PC-3 (cell line): ENCODE measurements around the gene FAN1. TPM values are rescaled to one million over a fixed set of nuclear protein-coding genes. Genes with fewer than 3 reads are reported as not detected.

Source experiments
- ATAC-seq: fragments of 200-7000 bp; cut with Tn5 transposase; 2 replicates; pipeline ENCODE4 v1.9.1; 2020; ENCODE audit warnings: mild to moderate bottlenecking, moderate library complexity
- BruUV-seq: library from RNA; stranded (reverse); fragments of 400-500 nt; replicated peaks from 2 replicates; lab custom pipeline; 2021; lab: Mats Ljungman, UMichigan
- CTCF ChIA-PET: fragments of 300-600 bp; sonication (Branson Sonifier 250); formaldehyde crosslinking; loops from one replicate; lab custom pipeline; 2022; ENCODE audit warnings: antibody characterized with exemption; lab: Charles Lee
- POLR2A ChIA-PET: fragments of 300-600 bp; sonication (Branson Sonifier 250); formaldehyde crosslinking; loops from one replicate; lab custom pipeline; 2022; ENCODE audit warnings: antibody characterized with exemption; ENCODE audit not compliant: unreplicated experiment; lab: Charles Lee
- DNase-seq: peaks from one replicate; pipeline ENCODE4 v3.0.0-alpha.2; 2015
- H2AFZ ChIP-seq: fragments of 300-600 bp; sonication (generic); 2 replicates; pipeline ENCODE4 v1.6.0; 2016; ENCODE audit warnings: antibody characterized with exemption, low read length
- H3F3A ChIP-seq: fragments of 300-600 bp; sonication (generic); one replicate; pipeline ENCODE4 v1.6.0; 2017; ENCODE audit warnings: antibody characterized with exemption, low read length, control low read depth, mild to moderate bottlenecking; ENCODE audit not compliant: unreplicated experiment
- H3K27ac ChIP-seq: fragments of 300-600 bp; sonication (generic); 2 replicates; pipeline ENCODE4 v1.5.1; 2016; ENCODE audit warnings: mild to moderate bottlenecking, low read length
- H3K27me3 ChIP-seq: fragments of 300-600 bp; sonication (generic); 2 replicates; pipeline ENCODE4 v1.6.1; 2016; ENCODE audit warnings: low read length, mixed read lengths
- H3K36me3 ChIP-seq: fragments of 300-600 bp; sonication (generic); 2 replicates; pipeline ENCODE4 v1.6.1; 2016; ENCODE audit warnings: low read depth, mixed run types, low read length, mixed read lengths
- H3K4me1 ChIP-seq: fragments of 300-600 bp; sonication (generic); 2 replicates; pipeline ENCODE4 v1.5.1; 2016; ENCODE audit warnings: low read length; ENCODE audit not compliant: insufficient read depth
- H3K4me2 ChIP-seq: fragments of 300-600 bp; sonication (generic); 2 replicates; pipeline ENCODE4 v1.6.0; 2016; ENCODE audit warnings: low read length
- H3K4me3 ChIP-seq: fragments of 300-600 bp; sonication (generic); 2 replicates; pipeline ENCODE4 v1.5.1; 2016; ENCODE audit warnings: mild to moderate bottlenecking, low read length, mixed read lengths
- H3K79me2 ChIP-seq: fragments of 300-600 bp; sonication (generic); 2 replicates; pipeline ENCODE4 v1.6.1; 2017; ENCODE audit warnings: low read length, mixed read lengths
- H3K9ac ChIP-seq: fragments of 300-600 bp; sonication (generic); 2 replicates; pipeline ENCODE4 v1.6.0; 2016; ENCODE audit warnings: mild to moderate bottlenecking, low read length
- H3K9me2 ChIP-seq: fragments of 300-600 bp; sonication (generic); replicated peaks from 2 replicates; pipeline ENCODE4 v1.6.1; 2016; ENCODE audit warnings: mixed run types, low read length, mixed read lengths
- H3K9me3 ChIP-seq: fragments of 300-600 bp; sonication (generic); 2 replicates; pipeline ENCODE4 v1.6.1; 2016; ENCODE audit warnings: low read length, mixed read lengths
- H4K20me1 ChIP-seq: fragments of 300-600 bp; sonication (generic); 2 replicates; pipeline ENCODE4 v1.6.1; 2016; ENCODE audit warnings: low read length, mixed read lengths
- CTCF ChIP-seq: fragments of 300-600 bp; sonication (generic); conservative IDR thresholded peaks from 2 replicates; pipeline ENCODE4 v1.5.1; 2017; ENCODE audit warnings: antibody characterized with exemption, low read depth, mild to moderate bottlenecking, low read length
- EZH2 ChIP-seq: fragments of 300-600 bp; sonication (generic); IDR thresholded peaks from one replicate; pipeline ENCODE4 v1.6.1; 2017; ENCODE audit warnings: antibody characterized with exemption, mild to moderate bottlenecking, low read length; ENCODE audit not compliant: unreplicated experiment
- EZH2phosphoT487 ChIP-seq: fragments of 300-600 bp; sonication (generic); IDR thresholded peaks from 2 replicates; pipeline ENCODE4 v1.6.1; 2018; ENCODE audit warnings: mild to moderate bottlenecking, antibody characterized with exemption, low read length, borderline replicate concordance
- intact Hi-C: fragments of 100-400 bp; cut with micrococcal nuclease; formaldehyde crosslinking; loops from 2 replicates; pipeline ENCODE4 v1.9.0; 2023
- total RNA-seq: library from RNA; depleted of rRNA; stranded (reverse); fragments of >200 nt; gene quantifications from 2 replicates; pipeline ENCODE4 v1.2.3, GENCODE V29; 2014

Gene FAN1
- total RNA-seq, 1 experiment from 2014 or later = 16.4 TPM

GRCh38 chr15:30917013-30917412 lies 13.3 kb downstream of the FAN1 start:
- H3K9me2 ChIP-seq = no peaks in the 10 kb centered on the region
- peaks cover 2% of the 10 kb centered on the region; the same call in 1 of the 2 replicates for H3K4me1 ChIP-seq
- H3K9ac ChIP-seq = no peak overlapping the region
- CTCF ChIA-PET = no interaction called here
- no peak overlapping the region for H3K4me3 ChIP-seq
- H3K79me2 ChIP-seq = no peaks in the 10 kb centered on the region
- no TSS peak for BruUV-seq
- no peak for ATAC-seq
- H2AFZ ChIP-seq = no peak overlapping the region
- no peak for DNase-seq
- TF ChIP-seq EZH2 (no peak), CTCF (no peak), EZH2phosphoT487 (no peak)
- H3K36me3 ChIP-seq = peaks cover 42% of the 10 kb centered on the region; the same call in 1 of the 2 replicates
- no peaks in the 10 kb centered on the region for H3F3A ChIP-seq
- no peaks in the 10 kb centered on the region for H3K27me3 ChIP-seq
- no peaks in the 10 kb centered on the region for H4K20me1 ChIP-seq
- H3K4me2 ChIP-seq = no peak overlapping the region
- no peak overlapping the region for H3K27ac ChIP-seq
- POLR2A ChIA-PET = no interaction called here
- no peaks in the 10 kb centered on the region for H3K9me3 ChIP-seq
- intact Hi-C loops = no loop called here

GRCh38 chr15:30917675-30918074 lies 14.0 kb downstream of the FAN1 start:
- POLR2A ChIA-PET = no interaction called here
- Histone ChIP-seq H3K4me3 (no peak overlapping the region), H2AFZ (no peak overlapping the region), H3K4me2 (no peak overlapping the region), H4K20me1 (no peaks in the 10 kb centered on the region), H3K79me2 (no peaks in the 10 kb centered on the region), H3K27me3 (no peaks in the 10 kb centered on the region), H3K9ac (no peak overlapping the region), H3K36me3 (peaks cover 46% of the 10 kb centered on the region; the same call in 1 of the 2 replicates), H3F3A (no peaks in the 10 kb centered on the region), H3K27ac (no peak overlapping the region), H3K9me2 (no peaks in the 10 kb centered on the region), H3K4me1 (peaks cover 8% of the 10 kb centered on the region), H3K9me3 (no peaks in the 10 kb centered on the region)
- CTCF ChIA-PET = no interaction called here
- ATAC-seq (no peak), DNase-seq (no peak)
- TF ChIP-seq EZH2phosphoT487 (no peak), CTCF (no peak), EZH2 (no peak)
- BruUV-seq = no TSS peak
- intact Hi-C loops = no loop called here

GRCh38 chr15:30918366-30918765 lies 14.7 kb downstream of the FAN1 start:
- no TSS peak for BruUV-seq
- H3K4me3 ChIP-seq = no peak overlapping the region
- peaks cover 10% of the 10 kb centered on the region for H3K4me1 ChIP-seq
- CTCF ChIA-PET = no interaction called here
- no peak overlapping the region for H2AFZ ChIP-seq
- intact Hi-C loops = no loop called here
- H3K9me3 ChIP-seq = no peaks in the 10 kb centered on the region
- no peak overlapping the region for H3K4me2 ChIP-seq
- no peak overlapping the region for H3K27ac ChIP-seq
- H3F3A ChIP-seq = no peaks in the 10 kb centered on the region
- H3K79me2 ChIP-seq = no peaks in the 10 kb centered on the region
- ATAC-seq = no peak
- H3K36me3 ChIP-seq = peaks cover 48% of the 10 kb centered on the region; the same call in 1 of the 2 replicates
- H3K9me2 ChIP-seq = no peaks in the 10 kb centered on the region
- H4K20me1 ChIP-seq = no peaks in the 10 kb centered on the region
- DNase-seq = no peak
- H3K27me3 ChIP-seq = no peaks in the 10 kb centered on the region
- H3K9ac ChIP-seq = no peak overlapping the region
- POLR2A ChIA-PET = no interaction called here
- TF ChIP-seq EZH2phosphoT487 (no peak), CTCF (no peak), EZH2 (no peak)
